Kidney glomerular epithelial cell (primary cell): ENCODE data around the gene STK39.

Experiments used
- DNase-seq: peaks from one replicate; lab custom pipeline; 2025; lab: John Stamatoyannopoulos, UW

Gene STK39

DNA sequence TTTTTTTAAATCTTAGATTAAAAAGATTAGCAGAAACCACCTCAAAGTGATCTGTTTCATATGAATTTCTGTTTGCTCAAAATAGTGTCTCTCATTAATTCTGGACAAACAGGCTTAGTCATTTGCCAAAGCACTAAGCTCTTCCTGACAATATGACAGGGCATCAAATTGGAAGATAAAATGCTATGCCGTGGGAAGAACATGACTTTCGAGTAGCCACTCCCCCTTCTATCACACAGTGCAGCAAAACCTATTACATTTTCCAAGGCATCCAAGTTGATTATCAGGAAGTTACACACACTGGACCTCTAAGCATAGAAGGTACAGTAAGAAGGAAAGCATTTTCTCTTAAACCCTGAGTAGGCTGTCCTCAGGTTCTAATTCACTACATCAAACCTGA, 89.5 kb downstream of the STK39 start:
- no peak for DNase-seq

DNA sequence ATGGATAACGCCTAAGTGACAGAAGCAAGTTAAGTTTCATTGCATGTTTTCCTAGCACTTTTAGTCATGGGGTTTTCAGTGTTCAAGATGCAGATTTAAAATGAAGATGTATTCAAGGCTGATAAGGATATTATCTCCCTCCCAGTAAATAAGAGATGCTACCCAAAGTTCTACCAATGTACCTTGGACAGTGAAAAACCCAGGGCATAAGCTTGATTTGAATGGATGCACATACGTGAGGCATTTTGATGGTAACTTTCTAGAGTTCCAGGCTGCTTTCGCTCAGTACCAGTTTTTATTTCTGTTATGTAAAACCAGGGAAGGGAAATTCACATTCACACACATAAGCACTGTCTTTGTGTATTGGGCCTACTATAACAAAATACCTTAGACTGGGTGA, 90.3 kb downstream of the STK39 start:
- DNase-seq: no peak

DNA sequence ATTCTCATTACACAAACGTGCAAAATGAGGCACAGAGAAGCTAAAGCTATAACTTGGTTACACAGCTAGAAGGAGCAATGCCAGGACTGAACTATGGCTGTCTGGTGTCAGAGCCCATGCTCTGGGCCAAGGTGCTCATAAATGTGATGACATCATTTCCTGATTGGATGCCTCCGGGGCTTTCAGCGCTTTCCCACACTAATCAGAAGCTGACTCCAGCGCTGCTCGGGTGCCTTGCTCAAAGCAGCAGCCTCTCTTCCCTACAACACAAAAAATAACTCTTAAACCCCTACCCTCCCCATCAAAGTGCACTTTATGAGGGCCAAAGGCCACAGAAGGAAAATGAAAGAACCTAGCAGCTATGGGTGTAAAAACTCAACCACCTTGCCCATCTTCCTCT, 90.7 kb downstream of the STK39 start:
- DNase-seq: no peak

- no peak for DNase-seq
These were observed 91.7 kb downstream of the STK39 start for GRCh38 chr2:168155680-168156079.

GRCh38 chr2:168155046-168155445, 92.3 kb downstream of the STK39 start:
- no peak for DNase-seq

DNA sequence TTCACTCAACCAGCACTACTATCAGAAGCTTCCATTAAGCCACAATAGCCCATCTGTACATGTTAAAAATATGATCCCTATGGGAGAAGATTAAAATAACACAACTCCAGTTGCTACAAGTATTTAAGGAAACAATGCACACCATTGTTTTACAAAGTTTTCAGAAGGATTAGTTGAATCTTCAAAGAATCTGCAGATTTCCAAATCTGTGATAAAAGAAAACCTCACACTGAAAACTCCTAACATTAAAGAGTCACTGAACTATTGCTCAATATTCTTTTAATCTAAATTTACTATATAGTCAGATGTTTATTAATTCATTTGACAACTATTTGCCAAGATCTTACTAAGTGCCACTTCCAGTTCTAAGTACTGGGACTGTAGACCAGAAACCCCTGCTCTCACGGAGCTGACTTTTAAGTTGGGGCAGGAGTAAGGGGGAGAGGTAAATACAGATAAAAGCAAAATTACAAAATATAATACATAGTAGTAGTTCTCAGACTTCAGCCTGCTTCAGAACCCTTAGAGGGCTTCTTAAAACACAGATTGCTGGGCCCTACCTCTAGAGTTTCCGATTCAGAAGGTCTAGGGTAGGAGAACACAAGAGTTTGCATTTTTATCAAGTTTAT, 94.4 kb downstream of the STK39 start:
- no peak for DNase-seq

- DNase-seq: no peak
These were observed 97.4 kb downstream of the STK39 start for GRCh38 chr2:168149986-168150385.

DNA sequence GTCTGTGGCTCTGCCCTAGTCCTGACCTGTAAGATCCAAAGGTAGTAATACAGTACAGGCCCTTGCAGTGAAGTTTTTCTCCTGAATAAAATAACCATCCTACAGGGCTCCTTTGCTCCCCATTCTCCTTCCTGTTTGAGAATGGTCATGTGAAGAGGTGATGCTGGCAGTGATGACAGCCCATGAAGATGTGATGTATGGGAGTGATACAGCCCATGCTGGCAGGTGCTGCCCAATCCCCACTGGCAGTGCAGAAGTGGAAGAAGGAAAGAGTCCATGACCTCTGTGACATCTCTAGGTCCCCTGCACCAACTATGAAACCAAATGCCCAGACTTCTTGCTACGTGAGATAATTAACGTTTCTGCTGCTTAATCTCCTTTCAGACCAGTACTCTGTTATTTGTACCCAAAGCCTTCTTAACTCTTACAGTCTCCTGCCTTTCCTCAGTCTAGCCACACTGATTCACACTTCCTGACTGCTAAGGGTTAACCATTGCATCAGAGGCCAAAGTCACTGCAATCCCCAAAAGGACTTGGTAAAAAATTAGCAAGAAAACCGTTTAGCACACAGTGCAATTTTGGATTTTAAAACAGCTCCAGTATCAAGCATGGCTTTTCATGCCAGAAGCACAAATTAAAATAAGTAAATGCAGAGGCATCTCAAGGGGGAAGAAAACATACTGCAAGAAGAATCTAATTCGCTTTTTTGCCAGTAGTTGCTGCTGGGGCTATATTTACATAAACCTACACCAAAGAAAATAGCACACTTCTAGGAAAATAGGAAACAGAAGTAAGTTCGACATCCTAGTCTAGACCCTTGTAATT, 98.0 kb downstream of the STK39 start:
- DNase-seq: no peak

DNA sequence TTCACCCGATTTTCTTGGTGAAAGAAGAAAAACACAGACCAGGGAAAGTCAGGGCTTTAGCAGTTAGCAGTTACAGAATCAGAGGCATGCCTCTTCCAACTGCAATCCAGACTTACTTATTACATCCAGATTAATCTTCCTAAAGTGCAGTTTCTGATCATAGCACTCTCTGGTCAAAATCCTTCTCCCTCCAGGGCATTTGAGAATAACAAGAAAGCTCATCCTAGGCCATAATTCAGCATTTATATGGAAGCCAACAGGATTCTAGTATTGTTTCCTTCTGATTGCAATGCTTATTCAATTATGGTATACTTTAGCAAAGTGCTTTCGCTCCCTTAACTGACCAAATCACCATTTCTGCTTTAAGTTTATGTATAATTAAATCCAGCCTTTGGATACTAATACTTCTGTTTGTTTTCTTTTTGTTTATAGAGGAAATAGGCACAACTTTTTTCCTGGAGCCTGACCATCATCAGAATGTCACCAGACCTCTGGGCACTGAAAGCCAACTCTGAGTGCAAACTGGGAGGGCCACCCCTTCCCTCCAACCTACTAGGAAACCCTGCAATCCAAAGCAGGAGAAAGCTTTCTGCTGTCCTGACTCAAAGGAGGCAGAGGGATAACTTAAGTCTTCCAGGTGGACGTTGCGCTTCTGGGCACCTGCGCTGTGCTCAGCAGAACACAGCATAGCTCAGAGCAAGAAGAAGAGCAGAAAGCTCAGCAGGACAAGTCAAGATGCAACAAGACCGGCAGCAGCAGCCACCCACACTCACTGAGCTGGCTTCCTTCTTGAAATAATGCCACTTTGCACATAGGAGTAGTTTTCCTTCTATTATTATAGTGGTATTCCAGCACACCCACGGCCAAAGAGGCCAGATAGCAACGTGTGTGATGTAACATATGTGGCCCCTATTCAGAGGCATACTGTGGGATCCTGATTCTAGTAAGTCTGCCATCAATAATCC, 99.3 kb downstream of the STK39 start:
- DNase-seq: no peak

- no peak for DNase-seq
These were observed 100.2 kb downstream of the STK39 start for GRCh38 chr2:168146892-168147810.

GRCh38 chr2:168145426-168146310, 101.7 kb downstream of the STK39 start:
- DNase-seq: no peak

DNA sequence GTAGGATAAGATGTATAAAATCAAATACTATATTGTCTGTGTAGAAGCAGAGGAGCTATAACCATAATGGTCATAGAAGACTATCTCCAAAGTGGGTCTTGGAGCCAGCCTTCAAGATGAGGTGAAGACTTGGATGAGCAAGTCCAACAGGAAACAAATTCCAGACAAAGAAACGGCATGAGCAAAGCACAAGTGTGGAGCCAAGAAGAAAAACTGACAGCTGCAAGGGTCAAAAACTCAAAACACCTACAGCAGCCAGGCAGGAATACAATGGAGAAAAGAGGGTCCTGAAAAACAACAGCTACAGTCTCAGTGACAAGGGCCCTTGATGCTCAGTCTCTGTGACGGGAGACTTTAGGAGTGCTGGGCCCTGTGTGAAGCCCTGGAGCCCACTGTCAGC, 102.4 kb downstream of the STK39 start:
- DNase-seq: no peak

DNA sequence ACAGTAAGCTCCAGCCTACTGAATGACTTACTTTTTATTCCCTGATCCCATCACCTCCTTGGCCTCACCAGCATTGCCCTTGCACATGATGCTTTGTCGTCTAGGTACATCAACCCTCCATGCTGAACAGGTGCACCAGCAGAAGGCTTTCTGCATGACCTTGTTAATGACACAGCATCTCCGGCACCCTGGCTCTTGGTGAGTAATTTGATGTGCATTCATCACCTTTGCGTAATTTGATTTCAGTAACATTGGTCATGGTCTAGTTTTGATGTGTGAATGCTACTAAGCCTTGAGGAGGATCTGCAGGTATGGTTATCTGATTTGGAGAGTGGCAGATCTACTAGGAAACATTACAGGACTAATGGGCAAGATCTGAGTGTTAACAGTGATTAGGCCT, 103.6 kb downstream of the STK39 start:
- DNase-seq: no peak

DNA sequence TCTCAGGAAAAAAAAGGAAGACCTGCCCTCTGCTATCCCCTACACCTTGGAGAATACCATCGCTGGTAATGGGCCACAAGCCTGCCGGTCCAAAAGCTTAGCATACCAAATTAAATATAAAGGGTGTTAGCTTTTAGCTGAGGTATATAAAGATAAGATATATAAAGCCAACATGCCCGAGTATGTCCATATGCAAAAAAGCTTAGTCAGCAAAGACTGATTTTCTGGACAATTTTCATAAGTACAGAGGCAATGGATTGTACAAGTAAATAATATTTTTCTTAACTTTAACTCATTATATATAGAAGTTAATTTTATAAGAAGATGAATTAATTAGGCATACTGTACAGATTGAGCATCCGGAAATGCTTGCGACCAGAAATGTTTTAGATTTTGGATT, 106.5 kb downstream of the STK39 start:
- no peak for DNase-seq

GRCh38 chr2:168139852-168140251, 107.5 kb downstream of the STK39 start:
- DNase-seq: no peak

GRCh38 chr2:168138901-168139300, 108.5 kb downstream of the STK39 start:
- DNase-seq: no peak

DNA sequence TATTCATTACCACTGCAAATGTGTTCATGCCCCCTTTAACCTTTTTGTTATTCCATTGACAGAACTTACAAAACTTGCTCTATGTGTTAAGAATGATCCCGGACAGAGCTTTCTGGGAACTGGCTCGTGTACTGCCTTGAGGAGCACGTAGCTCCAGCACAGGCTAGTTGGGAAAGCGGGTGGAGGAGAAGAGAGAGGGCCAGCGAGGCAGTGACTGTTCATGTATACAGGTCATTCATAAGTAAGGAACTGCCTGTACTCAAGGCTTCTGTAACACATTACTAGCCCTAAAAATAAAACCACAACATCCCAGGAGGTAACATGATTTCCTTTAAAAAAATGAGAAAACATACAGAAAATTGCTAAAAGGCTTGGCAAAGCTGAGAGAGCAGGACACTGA, 109.0 kb downstream of the STK39 start:
- DNase-seq: no peak

DNA sequence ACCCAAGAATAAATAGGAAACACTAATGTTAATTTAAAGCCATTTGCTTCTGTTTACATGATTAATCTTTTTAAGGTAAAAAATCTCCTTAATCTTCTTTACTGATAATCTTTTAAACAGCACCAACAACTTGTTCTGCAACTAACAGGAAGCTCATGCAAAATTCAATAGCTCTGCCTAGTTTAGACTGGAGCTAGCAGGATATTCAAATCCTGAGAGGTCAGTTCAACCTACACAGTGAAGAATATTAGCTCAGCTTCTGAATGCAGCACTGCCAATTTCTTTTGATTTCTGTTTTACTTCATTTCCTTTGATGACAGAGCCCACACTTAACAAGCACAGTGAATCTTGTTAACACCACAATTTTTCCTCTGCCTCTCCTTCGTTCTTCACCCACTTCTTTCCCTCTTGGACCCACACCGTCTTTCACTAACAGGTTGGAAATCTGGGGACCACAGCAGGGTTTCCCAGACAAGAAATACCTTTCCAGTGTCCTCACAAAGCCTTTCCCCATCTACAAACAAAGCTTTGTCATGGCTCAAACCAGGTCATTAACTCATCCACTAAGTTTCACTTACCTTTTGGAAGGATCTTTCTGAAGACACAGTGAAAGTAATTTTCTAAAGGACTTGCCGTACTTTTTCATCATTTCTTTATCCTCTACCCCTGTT, 109.8 kb downstream of the STK39 start:
- no peak for DNase-seq

DNA sequence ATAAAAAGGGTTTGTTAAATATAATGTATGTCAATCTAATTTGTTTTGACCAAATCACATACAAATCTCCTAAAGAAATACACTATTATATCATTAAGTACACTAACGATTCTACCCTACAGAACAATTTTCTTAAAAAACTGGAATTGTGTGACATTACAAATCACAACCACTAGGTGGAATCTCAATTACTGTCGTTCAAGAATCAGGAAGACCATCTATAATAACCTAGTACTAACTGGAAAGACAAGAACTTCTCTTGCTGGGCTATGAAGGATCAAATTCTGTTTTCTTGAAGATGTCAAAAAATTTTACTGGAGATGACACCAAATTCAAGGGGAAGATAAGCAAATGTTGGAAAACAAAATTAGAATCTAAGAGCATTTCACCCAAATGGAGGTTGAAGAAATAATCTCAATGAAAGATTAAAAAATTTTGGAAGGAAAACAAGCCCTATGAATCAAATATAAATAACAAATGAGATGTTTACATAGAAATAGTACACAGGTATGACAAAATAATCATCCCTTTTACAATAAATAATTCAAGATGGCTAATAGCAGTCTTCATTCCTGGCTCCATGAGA, 110.9 kb downstream of the STK39 start:
- peak; percentile 47 for DNase-seq

GRCh38 chr2:168135630-168136029, 111.8 kb downstream of the STK39 start:
- DNase-seq: no peak
